HG03378 (cell line): ENCODE results near the gene SMARCA4.
"Not testable (repeated sequence)": the region's sequence is repeated elsewhere in the genome, so short reads cannot be mapped to it uniquely, and the experiment has no call there.

Experiments
- ATAC-seq: cut with Tn5 transposase; IDR thresholded peaks from one replicate; pipeline ENCODE4 v1.9.1; 2021; ENCODE audit warnings: mild to moderate bottlenecking, moderate library complexity; ENCODE audit not compliant: unreplicated experiment

Gene SMARCA4

DNA sequence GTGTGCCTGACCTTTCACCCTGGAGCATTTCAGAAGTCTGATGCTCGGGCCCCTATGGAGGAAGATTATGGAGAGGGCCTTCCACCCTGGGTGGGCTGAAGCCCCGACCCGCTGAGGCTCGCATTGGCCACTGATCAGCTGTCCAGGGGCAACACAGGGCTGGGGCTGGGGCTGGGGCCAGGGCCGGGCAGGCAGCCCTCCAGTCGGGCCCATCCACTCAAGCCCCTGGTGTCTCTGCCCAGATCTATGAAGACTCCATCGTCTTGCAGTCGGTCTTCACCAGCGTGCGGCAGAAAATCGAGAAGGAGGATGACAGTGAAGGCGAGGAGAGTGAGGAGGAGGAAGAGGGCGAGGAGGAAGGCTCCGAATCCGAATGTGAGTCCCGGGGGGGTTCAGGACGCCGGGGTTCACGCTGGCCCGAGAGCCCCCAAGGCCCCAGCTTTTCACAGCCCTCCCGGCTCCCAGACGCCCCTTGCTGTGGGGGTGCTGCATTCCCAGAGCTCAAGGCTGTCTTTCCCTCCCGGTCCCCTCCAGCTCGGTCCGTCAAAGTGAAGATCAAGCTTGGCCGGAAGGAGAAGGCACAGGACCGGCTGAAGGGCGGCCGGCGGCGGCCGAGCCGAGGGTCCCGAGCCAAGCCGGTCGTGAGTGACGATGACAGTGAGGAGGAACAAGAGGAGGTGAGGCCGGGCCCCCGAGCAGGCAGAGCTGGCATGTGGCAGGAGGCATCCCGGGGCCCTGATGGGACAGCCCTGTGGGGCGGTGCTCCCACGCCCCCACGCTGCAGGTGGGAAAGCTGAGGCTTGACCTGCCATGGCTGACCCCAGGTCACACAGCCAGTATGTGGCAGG, 98.9 kb downstream of the SMARCA4 start:
- no peak for ATAC-seq

DNA sequence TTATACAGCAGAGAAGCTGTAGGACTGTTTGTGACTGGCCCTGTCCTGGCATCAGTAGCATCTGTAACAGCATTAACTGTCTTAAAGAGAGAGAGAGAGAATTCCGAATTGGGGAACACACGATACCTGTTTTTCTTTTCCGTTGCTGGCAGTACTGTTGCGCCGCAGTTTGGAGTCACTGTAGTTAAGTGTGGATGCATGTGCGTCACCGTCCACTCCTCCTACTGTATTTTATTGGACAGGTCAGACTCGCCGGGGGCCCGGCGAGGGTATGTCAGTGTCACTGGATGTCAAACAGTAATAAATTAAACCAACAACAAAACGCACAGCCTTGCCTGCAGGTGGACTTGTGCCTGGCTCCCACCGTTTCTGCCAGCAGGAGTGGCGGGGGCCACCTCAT, 101.1 kb downstream of the SMARCA4 start:
- ATAC-seq, result no peak

DNA sequence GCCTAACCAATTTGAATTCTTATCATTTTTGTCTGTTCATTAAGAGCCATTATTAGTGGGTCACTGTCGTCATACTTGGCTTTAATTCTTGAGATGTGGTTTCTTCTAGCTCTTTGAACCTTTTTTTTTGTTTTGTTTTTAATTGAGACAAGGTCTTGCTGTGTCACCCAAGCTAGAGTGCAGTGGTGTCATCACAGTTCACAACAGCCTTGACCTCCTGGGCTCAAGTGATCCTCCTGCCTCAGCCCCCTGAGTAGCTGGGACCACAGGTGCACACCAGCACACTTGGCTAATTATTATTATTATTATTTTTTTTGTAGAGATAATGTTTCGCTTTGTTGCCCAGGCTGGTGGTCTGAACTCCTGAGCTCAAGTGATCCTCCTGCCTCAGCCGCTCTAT, 102.6 kb downstream of the SMARCA4 start:
- no peak for ATAC-seq

- no peak for ATAC-seq
Measured at GRCh38 chr19:11064831-11065303, 104.0 kb downstream of the SMARCA4 start.

DNA sequence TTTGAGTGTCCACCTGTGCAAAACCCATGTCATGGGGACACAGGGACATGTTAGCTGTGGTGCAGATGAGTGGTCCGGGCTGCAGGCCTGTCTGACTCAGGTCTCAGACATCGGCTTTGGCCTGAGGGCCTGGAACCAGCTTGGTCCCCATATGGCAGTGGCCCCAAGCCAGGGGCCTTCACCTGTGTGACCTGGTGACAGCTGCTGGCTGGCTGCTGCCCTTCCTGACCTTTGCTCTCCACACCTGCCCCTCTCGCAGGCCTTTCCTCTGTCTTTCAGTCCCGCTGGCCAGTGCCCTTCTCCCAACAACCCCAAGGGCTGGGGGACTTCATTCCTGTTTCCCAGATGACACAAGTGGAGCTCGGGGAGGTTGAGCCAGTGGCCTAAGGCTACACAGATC, 105.5 kb downstream of the SMARCA4 start:
- no peak for ATAC-seq

DNA sequence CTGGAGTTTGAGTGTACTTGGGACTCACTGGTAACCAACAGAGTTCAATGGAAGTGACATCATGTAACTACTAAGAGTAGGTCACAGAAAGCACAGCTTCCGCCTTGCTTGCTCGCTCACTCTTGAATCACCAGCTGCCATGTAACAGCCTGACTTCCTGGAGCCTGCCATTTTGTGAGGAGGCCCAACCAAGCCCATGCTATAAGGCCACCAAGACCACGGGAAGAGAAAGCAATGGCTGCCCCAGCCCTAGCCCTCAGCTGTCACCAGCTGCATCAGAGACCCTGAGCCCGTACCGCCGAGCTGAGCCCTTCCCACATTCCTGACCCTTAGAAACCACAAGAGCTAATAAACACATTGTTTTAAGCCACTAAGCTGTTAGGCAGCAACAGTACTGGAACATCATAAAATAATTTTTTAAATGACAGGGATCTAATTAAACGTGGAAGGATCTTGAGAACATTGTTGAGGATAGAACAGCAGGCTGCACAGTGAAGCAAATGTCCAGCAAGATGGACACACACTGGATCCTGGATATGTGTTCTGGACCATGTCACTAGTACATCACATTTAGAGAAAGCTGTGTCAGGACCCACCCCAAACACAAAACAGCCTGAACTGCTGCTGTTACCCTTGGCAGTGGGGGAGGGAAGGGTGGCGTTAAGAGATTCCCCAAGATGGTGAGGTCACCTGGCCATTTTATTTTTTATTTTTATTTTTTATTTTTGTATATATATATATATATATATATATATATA, 106.7 kb downstream of the SMARCA4 start:
- ATAC-seq, result no peak

GRCh38 chr19:11069561-11069960, 108.7 kb downstream of the SMARCA4 start:
- no peak for ATAC-seq

DNA sequence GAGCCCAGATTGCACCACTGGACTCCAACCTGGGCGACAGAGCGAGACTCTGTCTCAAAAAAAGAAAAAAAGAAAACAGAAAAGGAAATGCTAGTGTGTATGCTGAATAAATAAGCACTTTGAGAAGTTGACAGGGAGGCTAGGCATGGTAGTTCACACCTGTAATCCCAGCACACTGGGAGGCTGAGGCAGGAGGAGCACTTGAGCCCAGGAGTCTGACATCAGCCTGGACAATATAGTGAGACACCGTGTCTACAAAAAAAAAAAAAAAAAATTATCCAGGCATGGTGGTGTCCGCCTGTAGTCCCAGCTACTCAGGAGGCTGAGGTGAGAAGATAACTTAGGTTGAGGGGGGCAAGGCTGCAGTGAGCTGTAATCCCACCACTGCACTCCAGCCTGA, 109.3 kb downstream of the SMARCA4 start:
- no peak for ATAC-seq

DNA sequence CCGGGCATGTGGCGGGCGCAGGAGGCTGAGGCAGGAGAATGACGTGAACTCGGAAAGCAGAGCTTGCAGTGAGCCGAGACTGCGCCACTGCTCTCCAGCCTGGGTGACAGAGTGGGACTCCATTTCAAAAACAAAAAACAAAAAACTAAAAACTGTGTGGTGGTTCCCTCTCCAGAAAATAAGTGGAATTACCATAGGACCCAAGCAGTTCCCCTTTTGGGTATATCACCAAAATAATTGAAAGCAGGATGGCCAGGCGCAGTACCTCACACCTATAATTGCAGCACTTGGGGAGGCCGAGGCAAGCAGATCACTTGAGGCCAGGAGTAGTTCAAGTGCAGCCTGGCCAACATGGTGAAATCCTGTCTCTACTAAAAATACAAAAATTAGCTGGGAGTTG, 112.7 kb downstream of the SMARCA4 start:
- ATAC-seq, result no peak

- ATAC-seq, result not testable (repeated sequence)
Measured at GRCh38 chr19:11076792-11077191, 116.0 kb downstream of the SMARCA4 start.

GRCh38 chr19:11078893-11079292, 118.1 kb downstream of the SMARCA4 start:
- ATAC-seq, result no peak

DNA sequence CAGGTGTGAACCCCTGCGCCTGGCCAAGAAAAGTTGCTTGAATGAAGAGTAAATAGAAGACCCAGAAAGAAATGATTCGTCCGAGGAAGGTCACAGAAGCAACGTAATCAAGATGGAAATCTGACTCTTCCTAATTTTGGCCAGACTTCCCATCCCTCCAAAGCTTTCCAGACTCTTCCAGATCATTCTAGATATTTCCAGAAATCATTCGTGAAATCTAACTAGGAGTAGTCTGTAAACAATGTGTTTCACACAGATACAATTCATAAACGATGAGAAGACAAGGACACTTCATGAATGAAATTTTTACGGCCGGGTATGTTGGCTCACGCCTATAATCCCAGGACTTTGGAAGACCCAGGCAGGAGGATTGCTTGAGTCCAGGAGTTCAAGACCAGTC, 119.2 kb downstream of the SMARCA4 start:
- ATAC-seq, result no peak

DNA sequence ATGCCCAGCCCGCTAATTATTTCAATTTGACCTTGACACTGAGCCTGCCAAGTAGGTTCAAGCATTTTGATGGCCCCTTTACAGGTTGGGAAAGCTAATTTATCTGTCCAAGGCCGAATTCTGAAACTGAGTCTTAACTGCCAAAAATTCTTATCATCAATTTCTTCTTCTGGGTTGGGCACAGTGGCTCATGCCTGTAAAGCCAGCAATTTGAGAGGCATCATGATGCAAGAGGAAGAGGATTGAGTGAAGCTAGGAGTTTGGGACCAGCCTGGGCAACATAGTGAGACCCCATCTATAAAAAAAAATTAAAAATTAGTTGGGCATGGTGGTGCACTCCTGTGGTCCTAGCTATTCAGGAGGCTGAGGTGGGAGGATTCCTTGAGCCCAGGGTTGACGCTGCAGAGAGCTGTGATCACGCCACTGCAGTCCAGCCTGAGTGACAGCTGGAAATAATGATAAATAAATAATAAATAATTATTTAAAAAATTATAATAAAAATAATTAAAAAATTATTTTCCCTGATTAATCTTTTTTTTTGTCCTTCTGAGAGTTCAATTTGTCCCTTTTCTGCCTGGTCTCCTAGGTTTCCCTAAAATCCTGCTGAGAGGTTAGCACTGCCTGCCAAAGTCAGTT, 127.2 kb downstream of the SMARCA4 start:
- ATAC-seq, result no peak

DNA sequence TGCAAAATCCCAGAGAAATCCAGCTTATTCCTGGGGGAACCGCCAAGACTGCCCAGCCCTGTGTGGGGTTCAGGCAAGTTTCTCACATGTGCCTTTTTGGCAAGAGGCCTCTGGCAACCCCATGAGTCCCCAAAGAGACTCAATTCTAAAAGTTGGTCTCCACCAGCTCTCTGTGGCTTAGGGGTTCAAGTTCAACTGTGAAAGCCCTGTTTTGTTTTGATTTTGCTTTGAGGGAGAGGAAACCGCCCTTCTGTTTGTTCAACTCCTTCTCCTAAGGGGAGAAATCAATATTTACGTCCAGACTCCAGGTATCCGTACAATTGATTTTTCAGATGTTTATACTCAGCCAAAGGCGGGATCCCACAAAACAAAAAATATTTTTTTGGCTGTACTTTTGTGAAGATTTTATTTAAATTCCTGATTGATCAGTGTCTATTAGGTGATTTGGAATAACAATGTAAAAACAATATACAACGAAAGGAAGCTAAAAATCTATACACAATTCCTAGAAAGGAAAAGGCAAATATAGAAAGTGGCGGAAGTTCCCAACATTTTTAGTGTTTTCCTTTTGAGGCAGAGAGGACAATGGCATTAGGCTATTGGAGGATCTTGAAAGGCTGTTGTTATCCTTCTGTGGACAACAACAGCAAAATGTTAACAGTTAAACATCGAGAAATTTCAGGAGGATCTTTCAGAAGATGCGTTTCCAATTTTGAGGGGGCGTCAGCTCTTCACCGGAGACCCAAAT, 127.8 kb downstream of the SMARCA4 start:
- no peak for ATAC-seq

GRCh38 chr19:11089254-11090013, 128.6 kb downstream of the SMARCA4 start, which contains the start of gene LDLR:
TSS of gene LDLR (plus strand) at chr19:11089463. CDS start at chr19:11089549, 86 bp downstream.
- no peak for ATAC-seq

GRCh38 chr19:11090014-11090263, 129.1 kb downstream of the SMARCA4 start:
- not testable (repeated sequence) for ATAC-seq

DNA sequence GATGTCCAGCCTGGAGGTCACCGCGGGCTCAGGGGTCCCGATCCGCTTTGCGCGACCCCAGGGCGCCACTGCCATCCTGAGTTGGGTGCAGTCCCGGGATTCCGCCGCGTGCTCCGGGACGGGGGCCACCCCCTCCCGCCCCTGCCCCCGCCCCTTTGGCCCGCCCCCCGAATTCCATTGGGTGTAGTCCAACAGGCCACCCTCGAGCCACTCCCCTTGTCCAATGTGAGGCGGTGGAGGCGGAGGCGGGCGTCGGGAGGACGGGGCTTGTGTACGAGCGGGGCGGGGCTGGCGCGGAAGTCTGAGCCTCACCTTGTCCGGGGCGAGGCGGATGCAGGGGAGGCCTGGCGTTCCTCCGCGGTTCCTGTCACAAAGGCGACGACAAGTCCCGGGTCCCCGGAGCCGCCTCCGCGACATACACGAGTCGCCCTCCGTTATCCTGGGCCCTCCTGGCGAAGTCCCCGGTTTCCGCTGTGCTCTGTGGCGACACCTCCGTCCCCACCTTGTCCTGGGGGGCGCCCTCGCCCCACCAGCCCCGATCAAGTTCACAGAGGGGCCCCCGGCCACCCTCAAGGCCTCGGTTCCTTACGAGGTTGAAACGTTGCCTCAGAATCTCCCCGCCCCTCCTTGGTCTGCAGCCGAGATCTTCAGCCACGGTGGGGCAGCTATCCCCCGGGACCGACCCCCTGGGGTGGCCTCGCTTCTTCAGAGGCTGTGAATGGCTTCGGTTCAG, 129.6 kb downstream of the SMARCA4 start:
- peak; percentile 37 for ATAC-seq

GRCh38 chr19:11090997-11091702, 130.3 kb downstream of the SMARCA4 start:
- ATAC-seq, result no peak

- ATAC-seq, result no peak
Measured at GRCh38 chr19:11091703-11092153, 130.9 kb downstream of the SMARCA4 start.
